PC-9 (cell line): ENCODE results near the gene CPB2. TPM values are rescaled to one million over a fixed set of nuclear protein-coding genes. Genes with fewer than 3 reads are reported as not detected.

Experiments
- BruUV-seq: library from RNA; stranded (reverse); fragments of 400-500 nt; replicated peaks from 2 replicates; lab custom pipeline; 2021; lab: Mats Ljungman, UMichigan
- CTCF ChIA-PET: fragments of 300-600 bp; sonication (Branson Sonifier 250); formaldehyde crosslinking; loops from one replicate; lab custom pipeline; 2022; ENCODE audit warnings: antibody characterized with exemption; lab: Charles Lee
- POLR2A ChIA-PET: fragments of 300-600 bp; sonication (Branson Sonifier 250); formaldehyde crosslinking; loops from one replicate; lab custom pipeline; 2022; ENCODE audit warnings: antibody characterized with exemption; ENCODE audit not compliant: unreplicated experiment; lab: Charles Lee
- DNase-seq, 2 experiments: peaks; one replicate each; pipeline versions ENCODE4 v3.0.0 to v3.0.0-alpha.2; 2015 to 2022; ENCODE audit warnings: mixed read lengths in 1 of 2
- H2AFZ ChIP-seq: fragments of 200-600 bp; sonication (generic); 2 replicates; pipeline ENCODE4 v1.8.1; 2017; ENCODE audit warnings: antibody characterized with exemption
- H3F3A ChIP-seq: fragments of 200-600 bp; sonication (generic); 2 replicates; pipeline ENCODE4 v1.8.1; 2017; ENCODE audit warnings: antibody characterized with exemption, mild to moderate bottlenecking, low read depth; ENCODE audit not compliant: insufficient read depth
- H3K27ac ChIP-seq: fragments of 200-600 bp; sonication (generic); 2 replicates; pipeline ENCODE4 v1.6.1; 2016; ENCODE audit warnings: mixed run types
- H3K27me3 ChIP-seq: fragments of 200-600 bp; sonication (generic); 2 replicates; pipeline ENCODE4 v1.6.1; 2016; ENCODE audit warnings: low read depth, mixed run types; ENCODE audit not compliant: insufficient read depth
- H3K36me3 ChIP-seq: fragments of 200-600 bp; sonication (generic); 2 replicates; pipeline ENCODE4 v1.6.1; 2016; ENCODE audit warnings: low read depth, mixed run types
- H3K4me1 ChIP-seq: fragments of 200-600 bp; sonication (generic); replicated peaks from 2 replicates; pipeline ENCODE4 v1.6.1; 2016; ENCODE audit warnings: mixed run types; ENCODE audit not compliant: insufficient read depth
- H3K4me2 ChIP-seq: fragments of 200-600 bp; sonication (generic); 2 replicates; pipeline ENCODE4 v1.6.1; 2017; ENCODE audit warnings: mixed run types
- H3K4me3 ChIP-seq: fragments of 200-600 bp; sonication (generic); 2 replicates; pipeline ENCODE4 v1.6.1; 2016; ENCODE audit warnings: mixed run types
- H3K79me2 ChIP-seq: fragments of 200-600 bp; sonication (generic); 2 replicates; pipeline ENCODE4 v1.6.1; 2017; ENCODE audit warnings: low read depth, mixed run types
- H3K9me2 ChIP-seq: fragments of 200-600 bp; sonication (generic); 2 replicates; pipeline ENCODE4 v1.8.1; 2017; ENCODE audit warnings: mild to moderate bottlenecking; ENCODE audit not compliant: insufficient read depth
- H3K9me3 ChIP-seq: fragments of 200-600 bp; sonication (generic); 2 replicates; pipeline ENCODE4 v1.8.1; 2016; ENCODE audit warnings: low read depth; ENCODE audit not compliant: insufficient read depth
- H4K20me1 ChIP-seq: fragments of 200-600 bp; sonication (generic); 2 replicates; pipeline ENCODE4 v1.8.1; 2017; ENCODE audit not compliant: insufficient read depth
- EZH2 ChIP-seq: fragments of 200-600 bp; sonication (generic); IDR thresholded peaks from 2 replicates; pipeline ENCODE4 v1.8.0; 2017; ENCODE audit warnings: antibody characterized with exemption, low read depth
- intact Hi-C: fragments of 100-400 bp; cut with micrococcal nuclease; formaldehyde crosslinking; loops from one replicate; pipeline ENCODE4 v1.10.0; 2022; ENCODE audit not compliant: unreplicated experiment
- total RNA-seq: library from RNA; stranded (reverse); gene quantifications from 2 replicates; pipeline ENCODE4 v1.2.3, GENCODE V29; 2021
- TF ChIP-seq, protein P1 (sequence below): fragments of 200-600 bp; sonication (generic); conservative IDR thresholded peaks from 2 replicates; pipeline ENCODE4 v1.6.1; 2017; ENCODE audit warnings: mixed run types, antibody characterized with exemption, mild to moderate bottlenecking, moderate library complexity

CPB2 gene
- total RNA-seq, 1 experiment from 2014 or later, result not detected

DNA sequence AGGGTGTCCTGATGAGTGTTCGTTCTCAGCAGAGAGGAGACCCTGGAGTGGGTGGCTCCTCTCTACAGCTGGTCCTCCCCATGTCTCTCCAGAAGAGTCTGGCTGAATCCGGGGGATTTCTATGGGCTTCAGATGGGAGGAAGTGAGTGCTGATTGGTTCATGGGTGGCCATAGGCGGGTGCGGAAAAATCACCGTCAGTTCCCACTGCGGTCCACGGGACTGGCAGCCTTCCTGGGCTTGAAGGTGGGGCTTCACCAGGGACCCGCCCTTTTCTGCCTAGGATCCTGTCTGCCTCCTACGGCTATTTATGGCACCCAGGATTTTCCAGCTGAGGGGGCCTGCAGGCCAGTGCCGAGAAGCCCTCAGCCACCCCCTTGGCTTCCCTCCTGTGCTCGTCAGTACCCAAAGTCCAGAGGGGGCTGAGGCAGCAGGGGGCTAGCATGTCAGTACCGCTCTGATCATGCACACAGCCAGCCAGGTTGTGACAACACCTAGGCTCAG, 18.4 kb downstream of the CPB2 start:
- Histone ChIP-seq H3K9me3 (no peaks in the 10 kb centered on the region; the same call in 1 of the 2 replicates), H3K9me2 (no peaks in the 10 kb centered on the region), H3K27me3 (no peaks in the 10 kb centered on the region), H3K36me3 (no peaks in the 10 kb centered on the region), H2AFZ (no peak overlapping the region), H3K27ac (no peak overlapping the region), H3K4me1 (no peaks in the 10 kb centered on the region), H3K79me2 (no peaks in the 10 kb centered on the region), H4K20me1 (no peaks in the 10 kb centered on the region), H3K4me2 (no peak overlapping the region), H3F3A (no peaks in the 10 kb centered on the region), H3K4me3 (no peak overlapping the region)
- ChIA-PET POLR2A (no interaction called here), CTCF (no interaction called here)
- no TSS peak for BruUV-seq
- TF ChIP-seq, protein P1, sequence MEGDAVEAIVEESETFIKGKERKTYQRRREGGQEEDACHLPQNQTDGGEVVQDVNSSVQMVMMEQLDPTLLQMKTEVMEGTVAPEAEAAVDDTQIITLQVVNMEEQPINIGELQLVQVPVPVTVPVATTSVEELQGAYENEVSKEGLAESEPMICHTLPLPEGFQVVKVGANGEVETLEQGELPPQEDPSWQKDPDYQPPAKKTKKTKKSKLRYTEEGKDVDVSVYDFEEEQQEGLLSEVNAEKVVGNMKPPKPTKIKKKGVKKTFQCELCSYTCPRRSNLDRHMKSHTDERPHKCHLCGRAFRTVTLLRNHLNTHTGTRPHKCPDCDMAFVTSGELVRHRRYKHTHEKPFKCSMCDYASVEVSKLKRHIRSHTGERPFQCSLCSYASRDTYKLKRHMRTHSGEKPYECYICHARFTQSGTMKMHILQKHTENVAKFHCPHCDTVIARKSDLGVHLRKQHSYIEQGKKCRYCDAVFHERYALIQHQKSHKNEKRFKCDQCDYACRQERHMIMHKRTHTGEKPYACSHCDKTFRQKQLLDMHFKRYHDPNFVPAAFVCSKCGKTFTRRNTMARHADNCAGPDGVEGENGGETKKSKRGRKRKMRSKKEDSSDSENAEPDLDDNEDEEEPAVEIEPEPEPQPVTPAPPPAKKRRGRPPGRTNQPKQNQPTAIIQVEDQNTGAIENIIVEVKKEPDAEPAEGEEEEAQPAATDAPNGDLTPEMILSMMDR, result no peak
- no peak for TF ChIP-seq EZH2
- DNase-seq, result peak in 1 of 2 experiments; percentile 11
- intact Hi-C loops, result no loop called here

DNA sequence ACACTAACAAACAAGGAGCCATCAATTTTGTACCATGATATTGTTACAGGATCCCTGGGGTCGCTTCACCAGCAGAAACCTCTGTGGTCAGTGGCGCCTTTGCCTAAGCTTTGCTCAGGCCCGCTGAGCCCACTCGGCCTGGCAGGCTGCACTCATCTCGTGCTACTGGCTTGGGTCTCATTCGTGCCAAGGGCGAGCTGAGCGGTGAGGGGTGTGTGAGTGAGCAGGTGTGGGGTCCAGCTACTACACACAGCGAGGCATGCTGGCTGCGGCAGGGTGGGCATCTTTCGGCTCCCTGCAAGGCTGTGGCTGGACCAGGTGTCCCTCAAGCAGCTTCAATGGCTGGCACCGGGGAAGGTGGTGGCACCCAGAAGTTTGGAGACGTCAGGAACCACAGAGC, 19.1 kb downstream of the CPB2 start:
- DNase-seq, result no peak
- no peaks in the 10 kb centered on the region for H3F3A ChIP-seq
- no peaks in the 10 kb centered on the region for H3K27me3 ChIP-seq
- no peak overlapping the region for H3K4me2 ChIP-seq
- POLR2A ChIA-PET, result no interaction called here
- no peaks in the 10 kb centered on the region for H3K9me2 ChIP-seq
- CTCF ChIA-PET, result no interaction called here
- intact Hi-C loops, result no loop called here
- H3K79me2 ChIP-seq, result no peaks in the 10 kb centered on the region
- no peak overlapping the region for H3K27ac ChIP-seq
- no peaks in the 10 kb centered on the region for H3K4me1 ChIP-seq
- no peaks in the 10 kb centered on the region for H4K20me1 ChIP-seq
- no TSS peak for BruUV-seq
- no peaks in the 10 kb centered on the region; the same call in 1 of the 2 replicates for H3K9me3 ChIP-seq
- no peaks in the 10 kb centered on the region for H3K36me3 ChIP-seq
- TF ChIP-seq EZH2, result no peak
- TF ChIP-seq, protein P1, result no peak
- no peak overlapping the region for H2AFZ ChIP-seq
- H3K4me3 ChIP-seq, result no peak overlapping the region

DNA sequence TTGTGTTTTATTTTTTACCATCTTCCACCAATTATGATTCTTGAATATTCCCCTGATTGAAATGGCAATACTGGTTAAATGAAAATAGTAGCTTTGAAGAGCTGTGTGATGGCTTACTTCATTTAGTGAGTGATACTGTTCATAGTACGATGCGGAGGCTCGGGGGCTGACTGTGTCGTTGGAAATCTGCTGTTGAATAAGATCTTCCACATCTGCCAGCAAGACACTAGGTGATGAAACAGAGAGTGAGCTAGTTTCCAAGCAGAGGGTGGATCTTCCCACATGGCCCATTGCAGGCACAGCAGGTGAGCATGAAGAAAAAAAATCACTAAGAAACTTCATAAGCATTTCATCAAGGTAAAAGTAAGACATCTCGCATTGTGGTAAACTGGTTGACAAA, 22.5 kb downstream of the CPB2 start:
- no peak overlapping the region for H3K4me3 ChIP-seq
- no peak for TF ChIP-seq EZH2
- TF ChIP-seq, protein P1, result no peak
- H3K9me3 ChIP-seq, result no peaks in the 10 kb centered on the region
- POLR2A ChIA-PET, result no interaction called here
- no peak for DNase-seq
- no peak overlapping the region for H2AFZ ChIP-seq
- H3K27me3 ChIP-seq, result no peaks in the 10 kb centered on the region
- H3K36me3 ChIP-seq, result no peaks in the 10 kb centered on the region
- no peak overlapping the region for H3K27ac ChIP-seq
- BruUV-seq, result no TSS peak
- H3K79me2 ChIP-seq, result no peaks in the 10 kb centered on the region
- no peaks in the 10 kb centered on the region for H3F3A ChIP-seq
- H3K9me2 ChIP-seq, result no peaks in the 10 kb centered on the region
- intact Hi-C loops, result no loop called here
- H3K4me2 ChIP-seq, result no peak overlapping the region
- CTCF ChIA-PET, result no interaction called here
- H3K4me1 ChIP-seq, result no peaks in the 10 kb centered on the region
- H4K20me1 ChIP-seq, result no peaks in the 10 kb centered on the region
